ENCODE measurements around the gene GRIK5.

DNA sequence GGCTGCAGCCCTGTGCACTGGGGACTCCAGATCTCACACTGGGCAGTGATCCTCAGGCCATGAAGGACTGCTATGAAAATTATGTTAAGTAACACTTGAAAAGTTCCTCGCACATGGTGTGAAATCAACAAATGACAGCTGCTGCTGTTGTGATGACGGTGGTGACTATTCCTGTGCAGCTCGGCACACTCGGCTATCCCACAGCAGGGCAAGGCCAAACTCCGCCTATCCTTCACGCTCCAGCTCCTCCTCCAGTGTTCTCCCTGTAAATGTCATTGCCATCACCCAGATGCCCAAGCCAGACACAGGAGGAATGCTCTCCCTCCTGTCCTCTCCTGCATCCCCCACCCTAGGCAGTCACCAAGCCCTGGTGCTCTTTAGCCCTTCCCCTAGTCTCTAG lies 31.3 kb downstream of the GRIK5 start:
- TF ChIP-seq, protein P1, sequence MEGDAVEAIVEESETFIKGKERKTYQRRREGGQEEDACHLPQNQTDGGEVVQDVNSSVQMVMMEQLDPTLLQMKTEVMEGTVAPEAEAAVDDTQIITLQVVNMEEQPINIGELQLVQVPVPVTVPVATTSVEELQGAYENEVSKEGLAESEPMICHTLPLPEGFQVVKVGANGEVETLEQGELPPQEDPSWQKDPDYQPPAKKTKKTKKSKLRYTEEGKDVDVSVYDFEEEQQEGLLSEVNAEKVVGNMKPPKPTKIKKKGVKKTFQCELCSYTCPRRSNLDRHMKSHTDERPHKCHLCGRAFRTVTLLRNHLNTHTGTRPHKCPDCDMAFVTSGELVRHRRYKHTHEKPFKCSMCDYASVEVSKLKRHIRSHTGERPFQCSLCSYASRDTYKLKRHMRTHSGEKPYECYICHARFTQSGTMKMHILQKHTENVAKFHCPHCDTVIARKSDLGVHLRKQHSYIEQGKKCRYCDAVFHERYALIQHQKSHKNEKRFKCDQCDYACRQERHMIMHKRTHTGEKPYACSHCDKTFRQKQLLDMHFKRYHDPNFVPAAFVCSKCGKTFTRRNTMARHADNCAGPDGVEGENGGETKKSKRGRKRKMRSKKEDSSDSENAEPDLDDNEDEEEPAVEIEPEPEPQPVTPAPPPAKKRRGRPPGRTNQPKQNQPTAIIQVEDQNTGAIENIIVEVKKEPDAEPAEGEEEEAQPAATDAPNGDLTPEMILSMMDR (IDR thresholded peaks at IDR 0.05; ENCODE audit: low read depth, low read length), result no peak
- TF ChIP-seq POLR2A (IDR thresholded peaks at IDR 0.05; ENCODE audit: extremely low read depth, insufficient read length), result no peak
- TF ChIP-seq, protein P2, sequence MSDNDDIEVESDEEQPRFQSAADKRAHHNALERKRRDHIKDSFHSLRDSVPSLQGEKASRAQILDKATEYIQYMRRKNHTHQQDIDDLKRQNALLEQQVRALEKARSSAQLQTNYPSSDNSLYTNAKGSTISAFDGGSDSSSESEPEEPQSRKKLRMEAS (IDR thresholded peaks at IDR 0.05; ENCODE audit: low read depth, low read length), result no peak
- no peak for TF ChIP-seq MYC (IDR thresholded peaks at IDR 0.05; ENCODE audit: low read depth, low read length)

All from NB4 (cell line).